GM21367 (cell line): ENCODE data around the gene TULP4.
"Not testable (repeated sequence)": the region's sequence is repeated elsewhere in the genome, so short reads cannot be mapped to it uniquely, and the experiment has no call there.

Experiments
- ATAC-seq: cut with Tn5 transposase; IDR thresholded peaks from one replicate; pipeline ENCODE4 v1.9.1; 2021; ENCODE audit not compliant: unreplicated experiment

The TULP4 gene

DNA sequence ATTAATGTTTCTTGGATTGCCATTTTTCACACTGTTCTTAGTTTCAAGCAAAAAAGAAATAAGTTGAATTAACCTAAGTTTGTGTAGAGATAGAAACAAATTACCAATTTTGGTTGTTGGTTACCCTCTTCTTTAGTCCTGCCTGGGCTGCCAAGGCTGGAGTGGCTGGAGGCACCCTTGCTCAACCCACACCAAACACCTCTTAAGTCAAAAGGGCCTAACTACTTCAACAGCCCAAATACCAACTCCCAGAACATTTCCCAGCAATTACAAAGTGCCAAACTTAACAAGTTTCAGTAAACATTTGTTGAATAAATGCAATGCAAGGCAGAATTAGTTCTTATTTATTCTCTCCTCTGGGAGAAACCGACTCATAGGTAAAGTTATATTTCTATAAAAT, 209.5 kb downstream of the TULP4 start:
- no peak for ATAC-seq

GRCh38 chr6:158522616-158523015, 210.4 kb downstream of the TULP4 start:
- no peak for ATAC-seq

- no peak for ATAC-seq
Measured at GRCh38 chr6:158524311-158524710, 212.0 kb downstream of the TULP4 start.

DNA sequence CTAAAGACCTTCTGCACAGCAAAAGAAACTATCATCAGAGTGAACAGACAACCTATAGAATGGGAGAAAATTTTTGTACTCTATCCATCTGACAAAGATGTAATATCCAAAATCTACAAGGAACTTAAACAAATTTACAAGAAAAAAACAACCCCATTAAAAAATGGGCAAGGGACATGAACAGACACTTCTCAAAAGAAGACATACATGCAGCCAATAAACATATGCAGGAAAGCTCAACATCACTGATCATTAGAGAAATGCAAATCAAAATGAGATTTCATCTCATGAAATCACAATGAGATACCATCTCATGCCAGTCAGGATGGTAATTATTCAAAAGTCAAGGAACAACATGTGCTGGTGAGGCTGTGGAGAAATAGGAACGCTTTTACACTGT, 215.6 kb downstream of the TULP4 start:
- ATAC-seq: not testable (repeated sequence)

DNA sequence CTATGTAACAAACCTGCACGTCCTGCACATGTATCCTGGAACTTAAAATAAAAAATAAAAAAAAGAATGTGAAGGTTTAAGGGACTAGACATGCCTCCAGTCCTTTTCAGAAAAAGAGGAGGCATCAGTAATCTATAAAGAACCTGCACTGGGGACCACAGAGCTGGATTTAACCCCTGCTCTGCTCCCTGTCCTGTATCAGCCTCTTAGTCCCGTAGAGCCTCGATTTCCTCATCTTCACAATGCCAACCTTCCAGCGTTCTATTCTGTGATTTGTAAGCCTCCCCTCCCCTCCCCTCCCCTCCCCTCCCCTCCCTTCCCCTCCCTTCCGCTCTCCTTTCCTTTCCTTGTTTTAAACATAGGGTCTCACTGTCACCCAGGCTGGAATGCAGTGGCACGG, 216.6 kb downstream of the TULP4 start:
- ATAC-seq: no peak

DNA sequence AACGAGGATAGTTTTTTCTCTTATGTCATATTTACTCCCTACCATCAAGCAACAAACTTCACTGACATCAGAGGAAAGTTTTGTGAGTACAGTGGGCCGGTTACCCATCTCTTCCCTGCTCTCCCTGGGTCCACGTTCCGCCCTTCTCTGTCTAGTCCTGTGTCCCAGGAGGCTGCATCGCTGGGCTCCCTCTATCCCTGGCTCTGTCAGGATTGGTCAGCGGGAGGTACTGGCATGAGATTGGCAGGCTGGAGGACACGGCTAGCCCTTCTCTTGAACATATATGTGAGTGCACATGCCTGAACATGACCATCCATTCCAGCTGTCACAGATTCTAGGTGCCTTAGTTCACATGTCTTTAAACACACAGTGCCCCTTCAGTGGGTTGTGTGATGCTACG, 217.4 kb downstream of the TULP4 start:
- no peak for ATAC-seq

- ATAC-seq: no peak
Measured at GRCh38 chr6:158531566-158531965, 219.3 kb downstream of the TULP4 start.

GRCh38 chr6:158531970-158532369, 219.7 kb downstream of the TULP4 start:
- ATAC-seq: no peak

- ATAC-seq: no peak
Measured at GRCh38 chr6:158536084-158536890, 224.0 kb downstream of the TULP4 start.

- no peak for ATAC-seq
Measured at GRCh38 chr6:158536891-158537798, 224.9 kb downstream of the TULP4 start.

DNA sequence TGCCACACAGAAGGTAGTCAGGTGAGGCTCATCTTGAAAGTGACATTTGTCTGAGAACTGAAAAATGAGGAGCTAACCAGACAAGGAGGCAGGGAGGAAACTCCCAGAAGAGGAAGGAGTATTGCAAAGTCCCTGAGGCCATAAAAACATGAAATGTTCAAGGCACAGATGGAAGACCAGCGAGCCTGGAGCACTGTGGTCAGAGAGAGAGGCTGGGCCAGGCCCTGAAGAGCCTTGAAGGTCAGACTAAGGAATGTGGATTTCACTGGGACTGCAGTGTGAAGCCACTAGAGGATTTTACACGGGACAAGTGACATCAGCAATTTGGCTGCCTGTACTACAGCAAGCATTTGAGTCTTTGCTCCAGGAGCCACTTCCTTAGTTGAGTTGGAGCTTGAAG, 226.5 kb downstream of the TULP4 start:
- no peak for ATAC-seq

DNA sequence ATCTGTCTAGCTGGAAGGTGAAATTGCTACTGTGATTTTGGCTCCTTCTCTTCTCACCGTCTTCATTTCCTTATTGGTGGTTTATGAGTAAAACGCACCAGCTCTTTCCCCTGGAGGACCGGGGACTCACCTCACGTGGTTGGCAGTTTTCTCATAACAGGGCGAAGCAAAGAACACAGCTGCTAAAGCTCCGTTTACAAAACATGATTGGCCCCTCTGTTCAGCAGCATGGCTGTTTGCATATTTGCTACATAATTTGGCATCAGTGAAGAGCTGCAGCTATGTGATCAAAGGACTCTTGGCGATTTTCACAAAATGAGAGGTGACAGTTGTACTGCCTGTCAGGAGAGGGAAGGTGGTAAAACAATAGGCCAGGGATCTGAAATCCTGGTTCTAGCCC, 227.1 kb downstream of the TULP4 start:
- ATAC-seq: no peak

DNA sequence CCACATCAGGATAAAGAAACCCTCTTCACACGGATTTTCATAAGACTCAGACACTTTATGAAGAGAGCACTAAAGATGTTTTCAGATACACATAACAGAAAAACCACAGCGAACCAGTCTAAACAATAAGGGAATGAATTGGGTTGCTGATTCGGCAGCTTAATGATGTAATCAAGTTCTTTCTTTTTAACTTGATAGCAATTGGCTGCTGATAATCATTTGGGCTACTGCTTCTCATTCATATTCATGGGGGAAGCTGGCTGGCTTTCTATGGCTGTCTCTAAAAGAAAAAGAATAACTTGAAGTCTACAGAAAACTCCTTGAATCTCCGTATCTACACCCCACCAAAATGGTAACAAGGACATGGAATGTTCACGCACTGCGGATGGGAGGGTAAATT, 227.6 kb downstream of the TULP4 start:
- ATAC-seq: no peak

- no peak for ATAC-seq
Measured at GRCh38 chr6:158543606-158544185, 231.4 kb downstream of the TULP4 start.

GRCh38 chr6:158544428-158544827, 232.2 kb downstream of the TULP4 start:
- ATAC-seq: no peak

DNA sequence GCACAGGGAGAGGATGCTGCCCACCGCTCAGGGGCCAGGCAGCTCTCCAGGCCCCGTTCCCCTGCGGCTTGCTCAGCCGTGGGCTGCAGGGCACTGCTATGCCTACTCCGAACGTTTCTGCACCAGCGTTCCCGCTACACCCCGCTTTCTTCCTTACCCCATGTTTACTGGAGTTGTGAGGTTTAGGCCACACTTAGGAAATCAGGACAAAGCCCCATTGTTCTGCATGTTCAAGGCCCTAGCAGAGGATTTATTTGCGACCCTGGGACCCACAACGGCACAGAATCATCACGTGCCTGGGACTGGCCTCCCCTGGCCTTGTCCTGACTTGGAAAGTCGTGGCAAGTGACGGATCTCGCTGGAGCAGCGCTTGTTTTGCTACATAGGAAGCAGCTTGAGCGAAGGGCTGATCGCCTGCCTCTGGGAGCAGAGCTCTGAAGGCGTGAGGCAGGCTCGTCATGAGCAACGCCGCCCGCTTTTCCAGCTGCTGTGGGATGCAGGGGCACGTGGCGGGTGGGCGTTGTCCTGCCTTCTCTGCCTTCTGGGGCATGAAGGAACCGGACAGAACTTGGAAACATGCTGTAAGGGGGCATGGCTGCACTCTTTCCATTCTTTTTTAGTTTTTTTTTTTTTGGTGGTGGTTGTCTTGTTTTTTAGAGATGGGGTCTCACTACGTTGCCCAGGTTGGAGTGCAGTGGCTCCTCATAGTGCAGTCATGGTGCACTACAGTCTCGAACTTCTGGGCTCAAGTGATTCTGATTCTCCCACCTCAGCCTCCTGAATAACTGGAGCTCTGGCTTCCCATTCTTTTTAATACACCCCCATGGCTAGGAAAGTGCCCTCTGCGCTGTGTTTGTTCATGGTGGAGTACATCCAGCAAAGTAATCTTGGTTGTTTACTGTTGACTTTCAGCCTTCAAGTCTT, 233.0 kb downstream of the TULP4 start:
- ATAC-seq: no peak

- ATAC-seq: no peak
Measured at GRCh38 chr6:158548418-158549161, 236.3 kb downstream of the TULP4 start.

- ATAC-seq: no peak
Measured at GRCh38 chr6:158552055-158552795, 240.0 kb downstream of the TULP4 start.

GRCh38 chr6:158552796-158553138, 240.5 kb downstream of the TULP4 start:
- no peak for ATAC-seq
